Measurements from ENCODE around the gene EMX2. TPM values are rescaled to one million over a fixed set of nuclear protein-coding genes. Genes with fewer than 3 reads are reported as not detected.

The EMX2 gene
- total and polyA plus RNA-seq, 2 of the 13 experiments (the other 11 are each of a cell fraction or from before 2014, with no cell fraction given) = not detected

DNA sequence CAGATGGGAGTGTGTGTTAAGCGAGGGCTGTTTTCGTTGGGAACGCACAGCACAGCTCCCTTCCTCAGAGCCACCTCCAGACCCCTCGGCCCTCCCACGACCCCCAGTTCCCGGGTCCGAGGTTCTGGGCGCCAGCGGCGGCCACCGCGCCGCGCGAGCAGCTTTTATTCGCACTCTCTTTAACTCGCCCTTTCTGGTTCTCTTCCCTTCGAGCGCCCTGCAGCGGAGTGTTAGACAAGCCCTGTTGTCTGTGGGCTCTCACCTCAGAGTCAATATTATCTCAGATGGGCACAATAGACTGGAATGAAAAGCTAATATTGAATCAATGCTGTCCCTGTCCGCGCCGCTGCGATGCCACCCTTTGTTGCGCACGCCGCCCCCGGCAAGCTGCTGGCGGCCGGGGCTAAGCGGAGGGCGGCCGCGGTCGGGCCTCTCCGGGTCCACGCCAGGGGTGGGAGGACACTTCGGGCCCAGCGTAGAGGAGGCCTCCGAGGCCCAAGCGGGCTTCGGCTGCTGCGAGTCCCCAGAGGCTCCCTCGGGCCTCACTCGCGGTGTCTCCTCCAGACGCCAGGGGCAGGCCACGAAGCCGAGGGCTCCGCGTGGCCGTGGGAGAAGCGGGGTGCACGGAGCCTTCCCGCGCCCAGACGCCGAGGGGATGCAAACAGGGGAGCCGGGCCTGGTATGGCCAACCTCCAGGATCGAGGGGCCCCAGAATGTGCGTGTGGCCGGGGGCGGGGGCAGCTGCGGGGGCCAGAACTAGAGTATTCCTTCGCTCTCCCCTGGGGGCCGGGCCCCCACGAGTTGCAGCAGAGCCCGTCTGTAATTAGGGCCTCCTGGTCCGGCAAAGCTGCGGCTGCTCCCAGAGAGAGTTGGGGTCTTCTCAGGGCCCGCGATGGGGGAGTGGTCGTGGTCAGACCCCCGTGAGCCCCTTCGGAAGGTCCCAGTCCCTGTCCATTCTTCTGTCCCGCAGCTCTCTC is 7.9 kb upstream of the EMX2 start (continued):
- TF ChIP-seq, protein P1, sequence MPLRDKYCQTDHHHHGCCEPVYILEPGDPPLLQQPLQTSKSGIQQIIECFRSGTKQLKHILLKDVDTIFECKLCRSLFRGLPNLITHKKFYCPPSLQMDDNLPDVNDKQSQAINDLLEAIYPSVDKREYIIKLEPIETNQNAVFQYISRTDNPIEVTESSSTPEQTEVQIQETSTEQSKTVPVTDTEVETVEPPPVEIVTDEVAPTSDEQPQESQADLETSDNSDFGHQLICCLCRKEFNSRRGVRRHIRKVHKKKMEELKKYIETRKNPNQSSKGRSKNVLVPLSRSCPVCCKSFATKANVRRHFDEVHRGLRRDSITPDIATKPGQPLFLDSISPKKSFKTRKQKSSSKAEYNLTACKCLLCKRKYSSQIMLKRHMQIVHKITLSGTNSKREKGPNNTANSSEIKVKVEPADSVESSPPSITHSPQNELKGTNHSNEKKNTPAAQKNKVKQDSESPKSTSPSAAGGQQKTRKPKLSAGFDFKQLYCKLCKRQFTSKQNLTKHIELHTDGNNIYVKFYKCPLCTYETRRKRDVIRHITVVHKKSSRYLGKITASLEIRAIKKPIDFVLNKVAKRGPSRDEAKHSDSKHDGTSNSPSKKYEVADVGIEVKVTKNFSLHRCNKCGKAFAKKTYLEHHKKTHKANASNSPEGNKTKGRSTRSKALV (CRISPR knock-in tag; IDR thresholded peaks at IDR 0.05) = peak; percentile 27; the same call in 1 of the 2 replicates
- TF ChIP-seq RFX1 (IDR thresholded peaks at IDR 0.05) (no peak), TBX3 (IDR thresholded peaks at IDR 0.05; ENCODE audit: borderline replicate concordance) (no peak), KDM2A (CRISPR knock-in tag; IDR thresholded peaks at IDR 0.05; ENCODE audit: borderline replicate concordance, low read depth) (0 out of 2 replicates have a peak, but pooled peaks have one; percentile 17)

DNA sequence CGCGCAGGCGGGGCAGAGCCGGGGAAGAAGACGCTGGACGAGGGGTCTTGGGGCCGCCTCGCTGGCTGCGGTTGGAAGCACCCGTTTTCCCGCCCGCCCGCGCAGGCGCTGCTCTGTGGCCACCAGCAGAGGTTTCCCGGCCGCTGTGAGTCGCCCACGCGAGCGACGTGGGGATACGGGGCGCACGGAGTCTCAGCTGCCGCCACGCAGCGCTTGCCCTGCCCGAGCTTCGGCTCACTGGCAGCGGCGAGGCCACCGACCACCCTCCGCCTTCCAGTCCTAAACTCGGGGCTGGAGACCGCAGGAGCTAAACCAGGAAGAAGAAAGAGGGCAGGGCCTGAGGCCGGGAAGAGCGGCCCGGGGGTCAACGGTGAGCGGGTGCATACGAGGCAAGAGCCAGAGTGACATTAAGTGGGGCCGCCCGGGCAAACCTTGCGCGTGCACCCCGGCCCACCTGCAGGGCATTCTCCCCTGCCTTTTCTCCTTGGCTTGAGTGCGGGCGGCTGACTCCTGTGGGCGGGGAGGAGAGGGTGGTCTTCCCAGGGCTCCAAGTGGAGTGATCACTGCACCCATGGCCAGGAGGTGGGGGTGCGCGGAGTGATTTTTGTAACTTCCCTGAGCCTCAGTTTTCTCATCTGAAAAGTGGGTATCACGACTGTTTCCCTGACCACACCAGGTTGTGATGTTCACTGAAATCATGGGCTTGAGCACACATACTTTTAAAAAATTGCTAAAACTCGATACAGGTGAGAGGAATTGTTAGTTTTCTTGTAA is 7.1 kb upstream of the EMX2 start:
- Histone ChIP-seq H2AFZ (ENCODE audit: low read length) (no peak overlapping the region), H3K4me3 (replicated peaks in 1 of 3; ENCODE audit: insufficient read depth in 1 of 3, low read depth in 2 of 3, low read length in 3 of 3) (peak overlapping the region in 1 of 3 experiments; percentile 39; a peak in 1 of 6 replicates), H3K9ac (ENCODE audit: insufficient read depth, low read depth, low read length) (no peak overlapping the region), H4K20me1 (ENCODE audit: insufficient read depth, low read length) (no peaks in the 10 kb centered on the region), H3K9me3 (ENCODE audit: low read length) (no peaks in the 10 kb centered on the region), H3K79me2 (ENCODE audit: insufficient read depth, low read length) (no peaks in the 10 kb centered on the region), H3K4me1 (ENCODE audit: insufficient read depth, low read length) (0 out of 2 replicates have a peak, but pooled peaks cover 17% of the 10 kb centered on the region), H3K27me3 (ENCODE audit: control insufficient read depth in 1 of 2, insufficient read depth in 2 of 2, low read length in 2 of 2) (peaks cover 13 to 96% of the 10 kb centered on the region in 2 experiments), H3K27ac (ENCODE audit: extremely low read length, insufficient read depth, low read length) (no peak overlapping the region), H3K4me2 (ENCODE audit: low read depth, low read length) (no peak overlapping the region; the same call in 1 of the 2 replicates), H3K36me3 (replicated peaks in 1 of 2; ENCODE audit: control insufficient read depth in 1 of 2, insufficient read depth in 2 of 2, low read length in 2 of 2) (no peaks in the 10 kb centered on the region)
- WGBS (ENCODE audit: low lambda C conversion rate) = 32% methylated on average over 14 of the region's 54 CpGs
- TF ChIP-seq U2AF1 (optimal IDR thresholded peaks at IDR 0.05; ENCODE audit: low read depth, low read length) (no peak), ZNF629 (CRISPR knock-in tag; conservative IDR thresholded peaks at IDR 0.05) (peak; percentile 73), ZNF263 (CRISPR knock-in tag; IDR thresholded peaks at IDR 0.05) (no peak), ZNF121 (CRISPR knock-in tag; IDR thresholded peaks at IDR 0.05) (no peak), GATAD2A (CRISPR knock-in tag; IDR thresholded peaks at IDR 0.05) (no peak)
- TF ChIP-seq, protein P2, sequence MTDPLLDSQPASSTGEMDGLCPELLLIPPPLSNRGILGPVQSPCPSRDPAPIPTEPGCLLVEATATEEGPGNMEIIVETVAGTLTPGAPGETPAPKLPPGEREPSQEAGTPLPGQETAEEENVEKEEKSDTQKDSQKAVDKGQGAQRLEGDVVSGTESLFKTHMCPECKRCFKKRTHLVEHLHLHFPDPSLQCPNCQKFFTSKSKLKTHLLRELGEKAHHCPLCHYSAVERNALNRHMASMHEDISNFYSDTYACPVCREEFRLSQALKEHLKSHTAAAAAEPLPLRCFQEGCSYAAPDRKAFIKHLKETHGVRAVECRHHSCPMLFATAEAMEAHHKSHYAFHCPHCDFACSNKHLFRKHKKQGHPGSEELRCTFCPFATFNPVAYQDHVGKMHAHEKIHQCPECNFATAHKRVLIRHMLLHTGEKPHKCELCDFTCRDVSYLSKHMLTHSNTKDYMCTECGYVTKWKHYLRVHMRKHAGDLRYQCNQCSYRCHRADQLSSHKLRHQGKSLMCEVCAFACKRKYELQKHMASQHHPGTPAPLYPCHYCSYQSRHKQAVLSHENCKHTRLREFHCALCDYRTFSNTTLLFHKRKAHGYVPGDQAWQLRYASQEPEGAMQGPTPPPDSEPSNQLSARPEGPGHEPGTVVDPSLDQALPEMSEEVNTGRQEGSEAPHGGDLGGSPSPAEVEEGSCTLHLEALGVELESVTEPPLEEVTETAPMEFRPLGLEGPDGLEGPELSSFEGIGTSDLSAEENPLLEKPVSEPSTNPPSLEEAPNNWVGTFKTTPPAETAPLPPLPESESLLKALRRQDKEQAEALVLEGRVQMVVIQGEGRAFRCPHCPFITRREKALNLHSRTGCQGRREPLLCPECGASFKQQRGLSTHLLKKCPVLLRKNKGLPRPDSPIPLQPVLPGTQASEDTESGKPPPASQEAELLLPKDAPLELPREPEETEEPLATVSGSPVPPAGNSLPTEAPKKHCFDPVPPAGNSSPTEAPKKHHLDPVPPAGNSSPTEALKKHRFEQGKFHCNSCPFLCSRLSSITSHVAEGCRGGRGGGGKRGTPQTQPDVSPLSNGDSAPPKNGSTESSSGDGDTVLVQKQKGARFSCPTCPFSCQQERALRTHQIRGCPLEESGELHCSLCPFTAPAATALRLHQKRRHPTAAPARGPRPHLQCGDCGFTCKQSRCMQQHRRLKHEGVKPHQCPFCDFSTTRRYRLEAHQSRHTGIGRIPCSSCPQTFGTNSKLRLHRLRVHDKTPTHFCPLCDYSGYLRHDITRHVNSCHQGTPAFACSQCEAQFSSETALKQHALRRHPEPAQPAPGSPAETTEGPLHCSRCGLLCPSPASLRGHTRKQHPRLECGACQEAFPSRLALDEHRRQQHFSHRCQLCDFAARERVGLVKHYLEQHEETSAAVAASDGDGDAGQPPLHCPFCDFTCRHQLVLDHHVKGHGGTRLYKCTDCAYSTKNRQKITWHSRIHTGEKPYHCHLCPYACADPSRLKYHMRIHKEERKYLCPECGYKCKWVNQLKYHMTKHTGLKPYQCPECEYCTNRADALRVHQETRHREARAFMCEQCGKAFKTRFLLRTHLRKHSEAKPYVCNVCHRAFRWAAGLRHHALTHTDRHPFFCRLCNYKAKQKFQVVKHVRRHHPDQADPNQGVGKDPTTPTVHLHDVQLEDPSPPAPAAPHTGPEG (CRISPR knock-in tag; IDR thresholded peaks at IDR 0.05) = peak; percentile 97
- BruUV-seq (replicated peaks) = no TSS peak
- intact Hi-C loops (cut with micrococcal nuclease; ENCODE audit: unreplicated experiment) (loop anchor here (5.0 kb wide), 1 partner anchor 572 kb away; no protein-coding TSS in a partner anchor), in situ Hi-C loops (cut with HindIII; ENCODE audit: extremely low pct_ligation_motif_present, low pct_unique_long_range_greater_than_20kb) (loop anchor here (25.0 kb wide), 1 partner anchor 577 kb away; no protein-coding TSS in a partner anchor)
- no peak for DNase-seq (ENCODE audit: low spot score)
- FAIRE-seq = no peak
- ATAC-seq = peak; percentile 10; the same call in 2 of the 3 replicates
- ChIA-PET CTCF (ENCODE audit: low intra/inter-chr PET ratio, low total read pairs) (no interaction called here), POLR2A (no interaction called here)
